H9 (cell line): ENCODE measurements around the gene KCNMA1. TPM values are rescaled to one million over a fixed set of nuclear protein-coding genes. Genes with fewer than 3 reads are reported as not detected.

Experiments used
- DNase-seq: peaks from one replicate; pipeline ENCODE4 v3.0.0-alpha.2; 2017
- H2AFZ ChIP-seq: one replicate; pipeline ENCODE4 v1.6.1; 2013; ENCODE audit warnings: mild to moderate bottlenecking, low read length, control low read depth, moderate library complexity
- H2AK5ac ChIP-seq: 2 replicates; pipeline ENCODE4 v1.6.1; 2013; ENCODE audit warnings: low read length, control low read depth, mixed read lengths; ENCODE audit not compliant: insufficient read length
- H2BK120ac ChIP-seq: one replicate; pipeline ENCODE4 v1.6.1; 2013; ENCODE audit warnings: low read depth, mild to moderate bottlenecking, low read length, control low read depth, inconsistent platforms; ENCODE audit not compliant: poor library complexity, severe bottlenecking
- H2BK12ac ChIP-seq: 2 replicates; pipeline ENCODE4 v1.6.1; 2013; ENCODE audit warnings: low read length, control low read depth, mixed read lengths, low read depth; ENCODE audit not compliant: insufficient read length
- H2BK15ac ChIP-seq: 2 replicates; pipeline ENCODE4 v1.6.1; 2013; ENCODE audit warnings: low read depth, low read length, control low read depth
- H2BK20ac ChIP-seq: one replicate; pipeline ENCODE4 v1.6.1; 2013; ENCODE audit warnings: low read depth, mild to moderate bottlenecking, low read length, control low read depth, inconsistent platforms; ENCODE audit not compliant: poor library complexity, severe bottlenecking
- H2BK5ac ChIP-seq: 2 replicates; pipeline ENCODE4 v1.6.1; 2013; ENCODE audit warnings: low read length, control low read depth, mixed read lengths; ENCODE audit not compliant: insufficient read length
- H3K14ac ChIP-seq: 2 replicates; pipeline ENCODE4 v1.6.1; 2013; ENCODE audit warnings: low read length, control low read depth; ENCODE audit not compliant: insufficient read depth
- H3K18ac ChIP-seq: 2 replicates; pipeline ENCODE4 v1.6.1; 2013; ENCODE audit warnings: low read depth, mild to moderate bottlenecking, mixed read lengths, low read length, control low read depth; ENCODE audit not compliant: insufficient read length
- H3K23ac ChIP-seq: 2 replicates; pipeline ENCODE4 v1.6.1; 2013; ENCODE audit warnings: low read length, control low read depth, mixed read lengths, low read depth; ENCODE audit not compliant: insufficient read length
- H3K23me2 ChIP-seq: 2 replicates; pipeline ENCODE4 v1.6.1; 2013; ENCODE audit warnings: low read depth, mild to moderate bottlenecking, mixed read lengths, low read length, control low read depth; ENCODE audit not compliant: insufficient read length, poor library complexity, severe bottlenecking
- H3K27ac ChIP-seq: 2 replicates; pipeline ENCODE4 v1.5.1; 2013; ENCODE audit warnings: low read length, control low read depth, mixed read lengths, low read depth; ENCODE audit not compliant: insufficient read length
- H3K27me3 ChIP-seq: 2 replicates; pipeline ENCODE4 v1.6.1; 2013; ENCODE audit warnings: low read length, control low read depth, inconsistent platforms; ENCODE audit not compliant: insufficient read depth
- H3K4ac ChIP-seq: 2 replicates; pipeline ENCODE4 v1.6.1; 2013; ENCODE audit warnings: low read depth, mild to moderate bottlenecking, control low read depth, inconsistent platforms, low read length, moderate library complexity
- H3K4me1 ChIP-seq: 2 replicates; pipeline ENCODE4 v1.6.1; 2013; ENCODE audit warnings: low read length, control low read depth, inconsistent platforms; ENCODE audit not compliant: insufficient read depth
- H3K4me2 ChIP-seq: 2 replicates; pipeline ENCODE4 v1.6.1; 2013; ENCODE audit warnings: low read length, control low read depth, mixed read lengths; ENCODE audit not compliant: insufficient read length, insufficient read depth
- H3K56ac ChIP-seq: 2 replicates; pipeline ENCODE4 v1.6.1; 2013; ENCODE audit warnings: low read depth, mild to moderate bottlenecking, mixed read lengths, low read length, control low read depth; ENCODE audit not compliant: insufficient read length
- H3K79me1 ChIP-seq: 2 replicates; pipeline ENCODE4 v1.6.1; 2013; ENCODE audit warnings: low read depth, mild to moderate bottlenecking, moderate library complexity, low read length, control low read depth, inconsistent platforms; ENCODE audit not compliant: insufficient read depth, poor library complexity, severe bottlenecking
- H3K79me2 ChIP-seq: 2 replicates; pipeline ENCODE4 v1.6.1; 2013; ENCODE audit warnings: low read length, control low read depth, inconsistent platforms; ENCODE audit not compliant: insufficient read depth
- H3K9ac ChIP-seq: 2 replicates; pipeline ENCODE4 v1.6.1; 2013; ENCODE audit warnings: low read length, control low read depth, mixed read lengths; ENCODE audit not compliant: insufficient read length; ENCODE audit errors: extremely low read depth
- H3K9me3 ChIP-seq: one replicate; pipeline ENCODE4 v1.6.1; 2013; ENCODE audit warnings: low read depth, low read length, inconsistent platforms; ENCODE audit not compliant: control insufficient read depth
- H3T11ph ChIP-seq: one replicate; pipeline ENCODE4 v1.6.1; 2013; ENCODE audit warnings: mild to moderate bottlenecking, low read length, control low read depth, inconsistent platforms
- H4K20me1 ChIP-seq: one replicate; pipeline ENCODE4 v1.6.1; 2013; ENCODE audit not compliant: control insufficient read depth, insufficient read length, insufficient read depth
- H4K5ac ChIP-seq: 2 replicates; pipeline ENCODE4 v1.6.1; 2013; ENCODE audit warnings: low read depth, mild to moderate bottlenecking, mixed read lengths, low read length, control low read depth; ENCODE audit not compliant: insufficient read length
- H4K8ac ChIP-seq: replicated peaks from 2 replicates; pipeline ENCODE4 v1.6.1; 2013; ENCODE audit warnings: low read length, control low read depth, mixed read lengths, low read depth; ENCODE audit not compliant: insufficient read length
- H4K91ac ChIP-seq: 2 replicates; pipeline ENCODE4 v1.6.1; 2013; ENCODE audit warnings: low read depth, mild to moderate bottlenecking, moderate library complexity, mixed read lengths, low read length, control low read depth; ENCODE audit not compliant: insufficient read length
- H3K27ac Mint-ChIP-seq, 3 experiments: 2 replicates in 2 of 3; 3 replicates in 1 of 3; pipeline ENCODE4 v1.8.0; 2020 to 2021; ENCODE audit warnings: mixed read lengths in 3 of 3, mild to moderate bottlenecking in 1 of 3, moderate library complexity in 1 of 3
- H3K27me3 Mint-ChIP-seq: 2 replicates; pipeline ENCODE4 v1.8.0; 2021; ENCODE audit warnings: low read depth, mild to moderate bottlenecking, moderate library complexity, mixed read lengths
- H3K36me3 Mint-ChIP-seq, 3 experiments: 2 replicates in 2 of 3; 3 replicates in 1 of 3; pipeline ENCODE4 v1.8.0; 2020 to 2021; ENCODE audit warnings: low read depth in 3 of 3, mixed read lengths in 3 of 3; ENCODE audit not compliant: insufficient read depth in 1 of 3
- H3K4me1 Mint-ChIP-seq, 2 experiments: 2 replicates each; pipeline ENCODE4 v1.8.0; 2020; ENCODE audit warnings: mixed read lengths in 2 of 2
- H3K4me3 Mint-ChIP-seq, 2 experiments: 2 replicates in 1 of 2; 3 replicates in 1 of 2; pipeline ENCODE4 v1.8.0; 2020 to 2021; ENCODE audit warnings: mild to moderate bottlenecking in 2 of 2, mixed read lengths in 2 of 2, moderate library complexity in 1 of 2
- H3K9me3 Mint-ChIP-seq, 2 experiments: 2 replicates in 1 of 2; 3 replicates in 1 of 2; pipeline ENCODE4 v1.8.0; 2020; ENCODE audit warnings: mild to moderate bottlenecking in 2 of 2, mixed read lengths in 2 of 2, moderate library complexity in 1 of 2
- CTCF ChIP-seq: fragments of 200-600 bp; sonication (generic); conservative IDR thresholded peaks from 3 replicates; pipeline ENCODE4 v1.8.0; 2021; ENCODE audit warnings: antibody characterized with exemption, mild to moderate bottlenecking
- WGBS: extraction: QIAGEN DNeasy Blood & Tissue Kit; methylation state at CpG from one replicate; pipeline ENCODE4 v1.1.7; 2013; ENCODE audit warnings: missing lambda C conversion rate, low lambda C conversion rate, mixed read lengths; ENCODE audit not compliant: insufficient read length; ENCODE audit errors: extremely low coverage; 5-methylcytosine and 5-hydroxymethylcytosine counted together
- total RNA-seq: library from RNA; stranded (reverse); gene quantifications from 2 replicates; pipeline ENCODE4 v1.2.1, GENCODE V29; 2021

The KCNMA1 gene
- total RNA-seq, 1 experiment from 2014 or later: 2.0 TPM

- Histone ChIP-seq H4K20me1 (no peaks in the 10 kb centered on the region), H3K14ac (no peak overlapping the region), H3K4ac (no peak overlapping the region), H3K4me1 (peaks cover 12% of the 10 kb centered on the region), H2AFZ (no peak overlapping the region), H2BK5ac (no peak overlapping the region), H3K23me2 (no peaks in the 10 kb centered on the region), H3K27ac (no peak overlapping the region), H4K8ac (no peak overlapping the region), H2BK15ac (no peak overlapping the region), H3K56ac (no peak overlapping the region), H4K91ac (no peak overlapping the region), H3K79me1 (no peaks in the 10 kb centered on the region), H2AK5ac (no peak overlapping the region), H3T11ph (no peak overlapping the region), H3K4me2 (peak overlapping the region; percentile 62), H3K9me3 (no peaks in the 10 kb centered on the region), H3K23ac (no peak overlapping the region), H3K79me2 (no peaks in the 10 kb centered on the region), H3K18ac (no peak overlapping the region), H2BK20ac (no peak overlapping the region), H2BK120ac (no peak overlapping the region), H3K27me3 (no peaks in the 10 kb centered on the region), H4K5ac (no peak overlapping the region), H2BK12ac (no peak overlapping the region), H3K9ac (no peak overlapping the region)
- WGBS: no CpG with 5 or more reads among the region's 7 CpGs
- H3K36me3 Mint-ChIP-seq: no peaks in the 10 kb centered on the region; a peak in 2 of 7 replicates
- H3K9me3 Mint-ChIP-seq: no peaks in the 10 kb centered on the region; a peak in 1 of 5 replicates
- TF ChIP-seq CTCF: no peak
- DNase-seq: no peak
- peaks cover 46% of the 10 kb centered on the region in 2 experiments for H3K4me1 Mint-ChIP-seq
- H3K27me3 Mint-ChIP-seq: peaks cover 19% of the 10 kb centered on the region
- peak overlapping the region; percentile 32 to 71; a peak in 4 of 5 replicates for H3K4me3 Mint-ChIP-seq
- peak overlapping the region in 1 of 3 experiments; percentile 64; a peak in 2 of 7 replicates for H3K27ac Mint-ChIP-seq
These were observed 556.1 kb downstream of the KCNMA1 start for GRCh38 chr10:77081481-77081891.
